Transverse colon (tissue), 4 donors: Measurements from ENCODE around the gene UCK1. TPM values are rescaled to one million over a fixed set of nuclear protein-coding genes. Genes with fewer than 3 reads are reported as not detected.

ENCODE experiments used
- DNase-seq: peaks from one replicate; pipeline ENCODE4 v3.0.0-alpha.2; 2019
- H3K27ac ChIP-seq, 4 donors: fragments of 200-600 bp; sonication (generic); 2 replicates each; pipeline ENCODE4 v1.5.1; 2016 to 2018; ENCODE audit warnings: inconsistent platforms in 4 of 4
- H3K27me3 ChIP-seq: fragments of 200-600 bp; sonication (generic); 2 replicates; pipeline ENCODE4 v1.5.1; 2017; ENCODE audit warnings: inconsistent platforms
- H3K36me3 ChIP-seq, 4 donors: fragments of 200-600 bp; sonication (generic); 2 replicates each; pipeline ENCODE4 v1.5.1; 2017 to 2019; ENCODE audit warnings: inconsistent platforms in 4 of 4
- H3K4me1 ChIP-seq, 4 donors: fragments of 200-600 bp; sonication (generic); 2 replicates each; pipeline ENCODE4 v1.5.1; 2017 to 2020; ENCODE audit warnings: inconsistent platforms in 4 of 4
- H3K4me3 ChIP-seq, 4 donors: fragments of 200-600 bp; sonication (generic); 1 replicate in 1 of 4; 2 replicates in 3 of 4; pipeline versions ENCODE4 v1.5.1 to v1.6.1; 2017 to 2019; ENCODE audit warnings: inconsistent platforms in 4 of 4
- H3K9me3 ChIP-seq, 2 donors: fragments of 200-600 bp; sonication (generic); 2 replicates each; pipeline ENCODE4 v1.5.1; 2017 to 2019; ENCODE audit warnings: inconsistent platforms in 2 of 2
- EP300 ChIP-seq: sonication (generic); formaldehyde crosslinking; IDR thresholded peaks from one replicate; pipeline ENCODE4 v1.6.1; 2017; ENCODE audit warnings: antibody characterized with exemption, low read depth
- POLR2A ChIP-seq: fragments of 450-650 bp; IDR thresholded peaks from one replicate; pipeline ENCODE4 v1.6.1; 2016; ENCODE audit warnings: antibody characterized with exemption, mild to moderate bottlenecking, moderate library complexity
- POLR2AphosphoS5 ChIP-seq, 3 donors: sonication (generic); formaldehyde crosslinking; IDR thresholded peaks; one replicate each; pipeline ENCODE4 v1.6.1; 2016; ENCODE audit warnings: antibody characterized with exemption in 3 of 3
- WGBS, 2 donors: methylation state at CpG; one replicate each; pipeline ENCODE4 v1.1.5; 2018; ENCODE audit warnings: low coverage in 1 of 2; 5-methylcytosine and 5-hydroxymethylcytosine counted together
- in situ Hi-C, 4 donors: fragments of 200-750 bp; cut with MboI; loops; one replicate each; pipeline versions ENCODE4 v1.15.0 to v1.15.1; 2017; ENCODE audit warnings: low sequenced_read_pairs in 3 of 4, low pct_ligation_motif_present in 1 of 4, low pct_unique_long_range_greater_than_20kb in 1 of 4
- intact Hi-C: fragments of 100-400 bp; cut with DNase I; formaldehyde crosslinking; loops from one replicate; pipeline ENCODE4 v1.15.1; 2023; ENCODE audit warnings: low total_unique reads
- total RNA-seq, 4 donors: library from RNA; depleted of rRNA; stranded (reverse); fragments of >200 nt; gene quantifications; one replicate each; pipeline ENCODE4 v1.1.0, GENCODE V29; 2016
- TF ChIP-seq, protein P1 (sequence below), 5 experiments: fragments of 200-600 bp in 3 of 5; fragments of 450-650 bp in 2 of 5; sonication (generic) in 3 of 5; IDR thresholded peaks; 1 replicate in 2 of 5; 2 replicates in 3 of 5; pipeline ENCODE4 v1.5.1; 2016 to 2017; ENCODE audit warnings: antibody characterized with exemption in 5 of 5, inconsistent platforms in 3 of 5, mild to moderate bottlenecking in 2 of 5, moderate library complexity in 1 of 5

The UCK1 gene
- total RNA-seq, 4 donors from 2014 or later = 10.5 to 63.6 (median 35.3) TPM

DNA sequence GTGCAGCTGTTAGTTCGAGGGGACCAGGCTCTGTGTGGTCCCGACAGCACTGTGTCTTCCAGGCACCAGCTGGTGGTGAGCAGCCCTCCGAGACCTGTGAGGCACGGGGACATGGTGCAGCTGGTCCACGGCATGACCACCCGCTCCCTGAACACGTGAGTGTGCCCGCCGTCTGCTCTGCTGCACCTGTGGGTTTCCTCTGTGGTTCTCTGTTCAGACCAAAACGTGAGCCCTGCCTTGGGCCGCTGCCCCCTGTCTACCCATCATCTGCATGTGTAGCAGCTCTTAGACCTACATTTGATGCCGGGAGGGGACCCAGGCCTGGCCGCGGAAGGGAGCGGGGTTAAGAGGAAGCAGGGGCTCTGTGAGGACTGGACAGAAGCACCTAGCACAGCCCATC, 17.9 kb downstream of the UCK1 start:
- H3K9me3 ChIP-seq = no peaks in the 10 kb centered on the region
- peaks cover 0 to 36% (median 12%) of the 10 kb centered on the region in 4 donors for H3K36me3 ChIP-seq
- H3K4me1 ChIP-seq = no peaks in the 10 kb centered on the region
- no peak overlapping the region for H3K4me3 ChIP-seq
- H3K27ac ChIP-seq = no peak overlapping the region
- in situ Hi-C loops = no loop called here
- 88 to 100% methylated on average over 1 to 15 of the region's 15 CpGs for WGBS, 2 donors
- DNase-seq = no peak
- H3K27me3 ChIP-seq = no peaks in the 10 kb centered on the region
- TF ChIP-seq POLR2A = no peak
- TF ChIP-seq, protein P1, sequence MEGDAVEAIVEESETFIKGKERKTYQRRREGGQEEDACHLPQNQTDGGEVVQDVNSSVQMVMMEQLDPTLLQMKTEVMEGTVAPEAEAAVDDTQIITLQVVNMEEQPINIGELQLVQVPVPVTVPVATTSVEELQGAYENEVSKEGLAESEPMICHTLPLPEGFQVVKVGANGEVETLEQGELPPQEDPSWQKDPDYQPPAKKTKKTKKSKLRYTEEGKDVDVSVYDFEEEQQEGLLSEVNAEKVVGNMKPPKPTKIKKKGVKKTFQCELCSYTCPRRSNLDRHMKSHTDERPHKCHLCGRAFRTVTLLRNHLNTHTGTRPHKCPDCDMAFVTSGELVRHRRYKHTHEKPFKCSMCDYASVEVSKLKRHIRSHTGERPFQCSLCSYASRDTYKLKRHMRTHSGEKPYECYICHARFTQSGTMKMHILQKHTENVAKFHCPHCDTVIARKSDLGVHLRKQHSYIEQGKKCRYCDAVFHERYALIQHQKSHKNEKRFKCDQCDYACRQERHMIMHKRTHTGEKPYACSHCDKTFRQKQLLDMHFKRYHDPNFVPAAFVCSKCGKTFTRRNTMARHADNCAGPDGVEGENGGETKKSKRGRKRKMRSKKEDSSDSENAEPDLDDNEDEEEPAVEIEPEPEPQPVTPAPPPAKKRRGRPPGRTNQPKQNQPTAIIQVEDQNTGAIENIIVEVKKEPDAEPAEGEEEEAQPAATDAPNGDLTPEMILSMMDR (IDR thresholded peaks at IDR 0.05) = no peak
- no peak for TF ChIP-seq POLR2AphosphoS5 (IDR thresholded peaks at IDR 0.05)
- no peak for TF ChIP-seq EP300
- intact Hi-C loops = no loop called here

DNA sequence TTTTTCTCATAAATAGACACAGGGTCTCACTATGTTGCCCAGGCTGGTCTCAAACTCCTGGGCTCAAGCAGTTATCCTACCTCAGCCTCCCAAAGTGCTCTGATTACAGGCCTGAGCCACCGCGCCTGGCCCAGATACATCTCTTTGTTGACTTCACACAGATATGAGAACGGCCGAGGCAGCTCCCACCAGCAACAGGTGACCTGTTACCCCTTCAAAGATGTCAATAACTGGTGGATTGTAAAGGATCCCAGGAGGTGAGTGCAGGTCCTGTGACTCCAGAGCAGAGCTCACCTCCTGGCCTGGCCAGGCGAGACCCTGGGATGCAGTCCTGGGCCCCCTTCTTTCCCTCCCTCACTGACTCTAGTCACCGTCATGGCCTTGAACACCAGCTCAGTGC, 19.2 kb downstream of the UCK1 start:
- no peaks in the 10 kb centered on the region for H3K4me1 ChIP-seq
- intact Hi-C loops = no loop called here
- DNase-seq = no peak
- peaks cover 0 to 36% (median 12%) of the 10 kb centered on the region in 4 donors for H3K36me3 ChIP-seq
- no peak overlapping the region for H3K27ac ChIP-seq
- WGBS, 2 donors = 94 to 100% methylated on average over 3 to 6 of the region's 6 CpGs
- no peaks in the 10 kb centered on the region for H3K27me3 ChIP-seq
- TF ChIP-seq POLR2AphosphoS5 (IDR thresholded peaks at IDR 0.05) (no peak), EP300 (no peak), POLR2A (no peak)
- TF ChIP-seq, protein P1 (IDR thresholded peaks at IDR 0.05) = no peak
- no peaks in the 10 kb centered on the region for H3K9me3 ChIP-seq
- in situ Hi-C loops = no loop called here
- H3K4me3 ChIP-seq = no peak overlapping the region

GRCh38 chr9:131511416-131511815, 19.6 kb downstream of the UCK1 start:
- no peaks in the 10 kb centered on the region for H3K9me3 ChIP-seq
- H3K27ac ChIP-seq = no peak overlapping the region
- H3K4me1 ChIP-seq = no peaks in the 10 kb centered on the region
- TF ChIP-seq POLR2A (no peak), EP300 (no peak), POLR2AphosphoS5 (IDR thresholded peaks at IDR 0.05) (no peak)
- TF ChIP-seq, protein P1 (IDR thresholded peaks at IDR 0.05) = no peak
- 61 to 100% methylated on average over 1 to 7 of the region's 7 CpGs for WGBS, 2 donors
- intact Hi-C loops = no loop called here
- H3K27me3 ChIP-seq = no peaks in the 10 kb centered on the region
- no peak for DNase-seq
- peaks cover 0 to 34% (median 9%) of the 10 kb centered on the region in 4 donors for H3K36me3 ChIP-seq
- in situ Hi-C loops = no loop called here
- H3K4me3 ChIP-seq = no peak overlapping the region

GRCh38 chr9:131505012-131505411, 26.1 kb downstream of the UCK1 start:
- Histone ChIP-seq H3K36me3 (peaks cover 0 to 3% (median 1%) of the 10 kb centered on the region in 4 donors), H3K27ac (no peak overlapping the region), H3K4me3 (no peak overlapping the region), H3K4me1 (peaks cover 9 to 25% (median 16%) of the 10 kb centered on the region in 4 donors), H3K27me3 (no peaks in the 10 kb centered on the region), H3K9me3 (no peaks in the 10 kb centered on the region)
- no peak for DNase-seq
- intact Hi-C loops (no loop called here), in situ Hi-C loops (no loop called here)
- 88 to 91% methylated on average over 8 of the region's 8 CpGs for WGBS, 2 donors
- no peak for TF ChIP-seq POLR2A
- TF ChIP-seq POLR2AphosphoS5 (IDR thresholded peaks at IDR 0.05) = no peak
- no peak for TF ChIP-seq EP300
- TF ChIP-seq, protein P1 (IDR thresholded peaks at IDR 0.05) = no peak
